ENCODE data around the gene CSGALNACT2.

Gene CSGALNACT2

GRCh38 chr10:43204943-43205671 lies 66.9 kb downstream of the CSGALNACT2 start:
- DNase-seq, result no peak

DNA sequence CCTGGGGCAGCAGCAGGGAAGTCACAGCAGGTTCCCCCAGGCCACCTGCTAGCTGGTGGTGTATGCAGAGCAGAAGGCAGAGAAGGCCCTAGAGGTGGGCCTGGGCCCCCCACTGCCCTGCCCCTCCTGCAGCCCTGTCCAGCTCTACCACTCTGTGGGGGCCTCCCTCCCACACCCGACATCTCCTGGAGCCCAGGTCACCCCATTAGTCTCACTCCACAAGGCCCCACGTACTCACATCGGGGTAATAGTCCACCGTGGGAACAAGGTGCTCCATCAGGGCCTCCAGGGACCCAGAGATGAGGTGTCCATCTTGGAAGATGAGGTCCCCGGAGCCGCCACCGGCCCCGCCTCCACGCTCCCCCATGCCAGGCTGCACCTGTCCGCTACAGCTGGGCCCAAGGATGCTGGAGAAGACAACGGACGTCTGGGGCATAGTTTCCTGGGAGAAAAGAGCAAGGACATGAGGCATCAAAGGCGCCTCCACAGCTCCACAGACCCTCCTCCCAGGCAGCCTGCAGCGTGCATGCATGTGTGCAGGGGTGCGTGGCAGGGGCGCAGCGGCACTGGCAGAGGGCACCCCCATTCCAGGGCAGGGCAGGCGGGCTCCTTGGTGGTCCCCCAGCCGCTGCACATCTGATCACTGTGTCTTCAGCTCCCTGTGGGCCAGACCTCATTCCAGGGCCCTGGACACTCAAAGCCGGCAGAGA lies 67.6 kb downstream of the CSGALNACT2 start:
- DNase-seq, result no peak

DNA sequence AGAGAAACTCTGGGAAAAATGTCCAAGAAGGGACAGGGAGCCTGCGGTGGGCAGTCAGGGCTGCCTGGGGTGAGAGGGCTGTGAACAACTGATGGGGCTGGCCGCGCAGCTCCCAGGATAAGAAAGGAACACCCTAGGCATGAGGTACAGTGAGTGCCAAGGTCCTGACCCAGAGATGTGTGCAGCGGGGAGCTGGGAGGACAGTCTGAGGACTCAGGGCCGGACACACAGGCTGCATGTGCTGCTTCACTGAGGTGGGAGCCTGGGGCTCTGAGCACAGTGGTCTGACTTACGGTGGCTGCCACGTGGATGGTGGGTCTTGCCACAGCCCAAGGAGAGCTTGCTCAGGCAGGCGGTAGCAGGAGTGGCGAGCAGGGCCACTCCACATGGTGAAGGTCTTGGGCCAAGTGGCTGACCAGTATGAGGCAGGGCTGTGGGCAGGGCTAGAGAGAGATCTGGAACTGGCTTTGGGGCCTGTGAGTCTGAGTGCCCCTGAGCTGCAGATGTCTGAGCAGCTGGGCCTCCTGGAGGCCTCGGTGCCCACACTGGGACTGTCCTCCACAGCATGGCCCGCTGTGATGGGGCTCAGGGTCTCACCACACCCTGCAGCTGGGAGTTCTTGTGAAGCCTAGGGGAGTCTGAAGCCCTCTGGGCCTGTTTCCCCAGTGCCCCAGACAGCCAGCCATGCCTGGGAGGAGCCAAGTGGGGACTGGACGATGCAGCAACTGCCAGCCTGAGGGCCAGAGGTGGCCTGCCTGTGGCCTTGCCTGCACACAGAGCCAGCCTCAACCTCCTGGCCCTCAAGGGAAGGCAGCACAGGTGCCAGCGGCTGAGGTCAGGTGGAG lies 68.4 kb downstream of the CSGALNACT2 start:
- DNase-seq, result no peak

- DNase-seq, result no peak
These were observed 70.2 kb downstream of the CSGALNACT2 start for GRCh38 chr10:43208147-43209073.

DNA sequence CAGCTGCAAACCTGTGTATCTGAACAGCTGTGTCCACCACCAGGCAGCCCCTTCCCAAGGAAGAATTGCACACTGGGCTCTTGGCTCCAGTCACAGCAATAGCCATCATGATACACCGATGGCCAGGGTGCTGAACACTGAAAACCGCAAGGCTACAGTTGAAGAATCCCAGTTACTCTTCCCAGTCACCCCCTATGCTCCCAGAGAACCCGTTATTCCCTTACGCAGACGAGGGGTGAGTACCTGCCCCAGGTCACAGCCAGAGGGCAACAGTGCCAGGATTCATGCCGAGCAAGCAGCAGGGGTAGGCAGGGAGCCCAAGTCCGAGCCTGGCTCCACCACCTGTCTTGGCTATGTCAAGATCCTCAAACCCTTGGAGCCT lies 70.8 kb downstream of the CSGALNACT2 start:
- no peak for DNase-seq

DNA sequence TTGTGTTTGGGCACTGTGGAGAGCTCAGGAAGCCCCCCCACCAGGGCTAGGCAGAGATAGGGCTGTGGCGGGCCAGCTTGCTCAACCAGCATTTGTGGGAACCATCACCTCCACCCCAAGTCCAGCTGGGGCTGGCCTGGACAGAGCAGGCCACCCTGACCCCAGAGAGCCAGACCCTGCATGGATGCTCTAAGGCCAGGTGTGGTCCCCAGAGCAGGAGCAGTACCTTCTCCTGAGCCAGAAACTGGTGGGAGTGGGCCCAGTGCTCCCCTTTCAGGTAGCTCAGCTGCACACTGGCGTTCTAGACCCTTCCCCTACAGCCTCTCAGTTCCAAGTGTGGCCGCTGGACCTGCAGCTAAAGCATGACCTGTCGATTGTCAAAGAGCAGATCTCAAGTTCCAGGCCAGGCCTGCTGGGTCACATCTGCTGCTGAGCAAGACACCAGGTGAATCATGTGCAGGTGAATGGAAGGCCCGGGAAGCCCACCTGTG lies 71.5 kb downstream of the CSGALNACT2 start:
- DNase-seq, result no peak

DNA sequence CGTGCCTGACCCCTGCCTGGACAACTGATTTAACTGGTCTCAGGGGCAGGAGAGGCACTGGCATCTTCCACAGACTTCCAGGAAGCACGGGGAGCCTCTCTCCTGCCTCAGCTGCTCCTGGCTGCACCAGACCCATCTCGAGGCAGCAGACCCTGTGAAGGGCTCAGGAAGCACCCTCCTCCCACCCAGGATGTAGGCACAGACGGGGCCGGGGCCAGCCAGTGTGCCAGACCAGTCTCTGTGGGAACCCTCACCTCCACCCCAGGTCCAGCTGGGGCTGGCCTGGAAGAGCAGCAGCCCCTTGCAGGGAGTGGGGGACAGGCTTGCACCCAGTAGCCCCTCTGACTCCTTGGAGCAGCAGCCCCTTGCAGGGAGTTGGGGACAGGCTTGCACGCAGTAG lies 72.3 kb downstream of the CSGALNACT2 start:
- no peak for DNase-seq

- no peak for DNase-seq
These were observed 72.8 kb downstream of the CSGALNACT2 start for GRCh38 chr10:43211030-43211429.

GRCh38 chr10:43211431-43212042 lies 73.3 kb downstream of the CSGALNACT2 start:
- DNase-seq, result no peak

DNA sequence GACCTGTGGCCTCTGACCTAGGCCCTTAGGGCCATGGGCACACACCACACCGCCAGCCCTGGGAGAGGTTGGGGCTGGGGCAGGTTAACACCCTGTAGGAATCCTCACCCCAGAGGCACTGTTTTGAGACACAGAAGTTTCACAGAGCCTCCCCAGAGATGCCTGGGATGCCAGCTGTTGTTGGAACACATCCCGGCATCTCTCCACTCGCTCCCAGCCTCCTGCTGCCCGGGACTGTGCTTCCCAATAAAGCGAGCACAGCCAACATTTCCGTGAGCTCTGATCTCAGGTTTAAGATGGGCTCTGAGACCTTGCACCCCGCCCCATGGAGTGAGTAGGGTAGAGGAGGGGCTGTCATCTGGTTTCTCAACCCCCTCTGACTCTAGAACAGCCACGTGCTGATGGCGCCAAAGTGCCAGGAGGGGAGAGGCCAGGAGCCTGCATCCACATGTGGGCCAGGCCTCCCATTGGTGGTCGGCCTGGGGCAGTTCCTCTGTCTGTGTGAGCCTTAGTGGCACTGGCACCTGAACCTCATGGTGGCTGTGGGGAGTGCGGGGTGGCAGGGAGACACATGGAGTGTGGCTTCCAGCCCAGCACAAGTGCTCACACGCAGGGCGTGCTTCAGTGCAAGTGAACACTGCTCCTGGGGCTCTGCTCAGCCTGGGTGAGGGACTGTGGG lies 73.9 kb downstream of the CSGALNACT2 start:
- DNase-seq, result no peak

- DNase-seq, result no peak
These were observed 76.1 kb downstream of the CSGALNACT2 start for GRCh38 chr10:43214071-43214955.

DNA sequence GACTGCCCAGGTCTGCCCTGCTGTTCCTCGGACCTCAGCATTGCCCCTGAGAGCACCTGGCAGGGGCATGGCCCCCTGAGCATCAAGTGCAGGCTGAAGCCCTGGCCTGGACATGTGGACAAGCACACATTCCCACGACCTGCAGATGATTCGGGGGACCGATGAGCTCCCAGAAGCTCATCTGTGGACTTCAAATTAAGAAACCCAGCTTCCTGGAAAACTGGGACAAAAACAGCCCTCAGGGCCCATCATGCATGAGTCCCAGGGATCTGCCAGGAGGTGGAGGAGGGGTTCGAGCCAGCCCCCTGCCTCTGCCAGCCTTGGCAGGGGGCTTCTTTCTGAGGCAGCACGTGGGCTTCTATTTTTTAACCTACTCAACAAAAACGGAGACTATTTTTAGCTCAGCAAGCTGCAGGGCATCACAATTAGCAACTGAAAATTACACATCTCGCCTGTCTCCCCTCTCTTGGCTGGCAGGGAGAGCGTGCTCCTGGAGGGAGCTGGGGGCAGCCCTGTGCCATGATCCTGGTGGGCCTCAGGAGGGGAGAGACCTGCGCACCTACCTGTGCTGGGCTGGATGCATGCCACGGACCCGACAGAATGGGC lies 76.8 kb downstream of the CSGALNACT2 start:
- no peak for DNase-seq

DNA sequence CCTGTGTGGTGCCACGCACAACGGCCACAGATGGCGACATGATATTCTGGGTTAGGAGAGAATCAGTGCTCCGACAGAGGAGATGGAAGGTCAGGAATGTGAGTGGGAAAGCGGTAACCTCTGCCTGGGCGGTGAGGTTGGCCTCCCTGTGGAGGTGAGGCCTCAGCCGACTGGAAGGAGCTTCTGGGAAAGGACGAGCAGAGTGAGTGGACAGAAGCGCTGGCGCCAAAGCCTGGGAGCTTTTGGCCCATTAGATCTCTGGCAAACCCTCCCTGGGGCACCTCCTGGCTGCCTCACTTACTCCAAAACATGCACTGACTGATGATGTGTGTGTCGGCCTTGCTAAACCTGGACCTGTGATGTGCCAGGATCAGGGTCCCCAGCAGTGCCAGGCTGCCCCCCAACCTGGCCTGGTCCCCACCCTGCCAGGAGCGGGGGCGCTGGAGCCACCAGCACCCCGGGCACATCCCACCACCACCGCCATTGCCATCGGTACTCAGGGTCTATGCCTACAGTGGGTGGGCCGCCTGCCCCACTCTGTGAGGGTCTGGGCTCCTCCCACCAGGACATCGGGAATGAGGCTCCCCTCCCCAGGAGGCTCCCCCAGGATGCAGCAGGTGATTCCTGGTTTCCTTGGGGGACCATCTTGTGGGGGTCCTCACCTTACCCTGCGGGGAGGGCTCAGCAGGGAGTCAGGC lies 77.7 kb downstream of the CSGALNACT2 start:
- DNase-seq, result no peak

- DNase-seq, result no peak
These were observed 78.8 kb downstream of the CSGALNACT2 start for GRCh38 chr10:43216931-43217562.

- no peak for DNase-seq
These were observed 79.4 kb downstream of the CSGALNACT2 start for GRCh38 chr10:43217563-43218205.

GRCh38 chr10:43218206-43218950 lies 80.1 kb downstream of the CSGALNACT2 start:
- no peak for DNase-seq

Measured in NCI-H2029 (cell line).